B cell (primary cell): ENCODE results near the gene TULP1. TPM values are rescaled to one million over a fixed set of nuclear protein-coding genes. Genes with fewer than 3 reads are reported as not detected.

Experiments used
- ATAC-seq: fragments of 200-7000 bp; cut with Tn5 transposase; one replicate; pipeline ENCODE4 v1.10.0; 2021; ENCODE audit warnings: low read depth, mild to moderate bottlenecking, moderate number of reproducible peaks, moderate library complexity
- CTCF ChIA-PET: fragments of 350-600 bp; sonication (Branson Sonifier 250); formaldehyde crosslinking; loops from one replicate; lab custom pipeline; 2021; ENCODE audit warnings: antibody characterized with exemption, inconsistent platforms; lab: Charles Lee
- POLR2A ChIA-PET: fragments of 350-600 bp; sonication (Branson Sonifier 250); formaldehyde crosslinking; loops from one replicate; lab custom pipeline; 2021; ENCODE audit warnings: antibody characterized with exemption; lab: Charles Lee
- DNase-seq: peaks from one replicate; pipeline ENCODE4 v3.0.0; 2013
- H2AFZ ChIP-seq: 2 replicates; pipeline ENCODE4 v1.6.1; 2012; ENCODE audit warnings: mild to moderate bottlenecking, low read depth, low read length; ENCODE audit not compliant: insufficient read depth, poor library complexity, severe bottlenecking
- H3K27ac ChIP-seq, 2 donors: 1 replicate in 1 of 2; 2 replicates in 1 of 2; pipeline ENCODE4 v1.5.1; 2012 to 2013; ENCODE audit warnings: low read length in 2 of 2, mild to moderate bottlenecking in 2 of 2, moderate library complexity in 1 of 2
- H3K27me3 ChIP-seq, 4 experiments: fragments of 200-600 bp in 1 of 4; sonication (generic) in 1 of 4; replicated peaks in 1 of 4; 1 replicate in 2 of 4; 2 replicates in 2 of 4; pipeline versions ENCODE4 v1.6.1 to v1.7.0; 2013 to 2016; ENCODE audit warnings: low read length in 3 of 4, mild to moderate bottlenecking in 2 of 4, mixed read lengths in 1 of 4, moderate library complexity in 1 of 4; ENCODE audit not compliant: insufficient read depth in 4 of 4, control insufficient read depth in 3 of 4; ENCODE audit errors: control extremely low read depth in 1 of 4
- H3K36me3 ChIP-seq, 2 experiments: replicated peaks in 1 of 2; 1 replicate in 1 of 2; 2 replicates in 1 of 2; pipeline versions ENCODE4 v1.6.1 to v1.7.1; 2013; ENCODE audit warnings: low read length in 1 of 2; ENCODE audit not compliant: insufficient read depth in 2 of 2, control insufficient read depth in 1 of 2; ENCODE audit errors: control extremely low read depth in 1 of 2, extremely low read depth in 1 of 2
- H3K4me1 ChIP-seq, 2 donors: fragments of 200-600 bp in 1 of 2; sonication (generic) in 1 of 2; 1 replicate in 1 of 2; 2 replicates in 1 of 2; pipeline versions ENCODE4 v1.5.1 to v1.6.1; 2013 to 2017; ENCODE audit warnings: low read length in 2 of 2; ENCODE audit not compliant: control insufficient read depth in 2 of 2, insufficient read depth in 2 of 2
- H3K4me2 ChIP-seq: replicated peaks from 2 replicates; pipeline ENCODE3; 2012; ENCODE audit warnings: mild to moderate bottlenecking, low read depth, low read length; ENCODE audit not compliant: poor library complexity, severe bottlenecking
- H3K4me3 ChIP-seq, 5 experiments: fragments of 200-600 bp in 1 of 5; sonication (generic) in 1 of 5; 1 replicate in 3 of 5; 2 replicates in 2 of 5; pipeline versions ENCODE4 v1.5.1 to v1.7.0; 2011 to 2016; ENCODE audit warnings: low read length in 4 of 5, mild to moderate bottlenecking in 4 of 5, low read depth in 2 of 5, control low read depth in 1 of 5, moderate library complexity in 1 of 5; ENCODE audit not compliant: insufficient read depth in 1 of 5; ENCODE audit errors: control extremely low read depth in 1 of 5, extremely low read depth in 1 of 5
- H3K79me2 ChIP-seq: fragments of 200-600 bp; sonication (generic); one replicate; pipeline ENCODE4 v1.6.0; 2016; ENCODE audit warnings: low read length; ENCODE audit not compliant: control insufficient read depth, insufficient read depth
- H3K9ac ChIP-seq: fragments of 200-600 bp; sonication (generic); 2 replicates; pipeline ENCODE4 v1.6.1; 2017; ENCODE audit warnings: mild to moderate bottlenecking, low read length, moderate library complexity
- H3K9me3 ChIP-seq, 3 donors: one replicate each; pipeline versions ENCODE4 v1.6.1 to v1.7.1; 2013; ENCODE audit warnings: low read length in 2 of 3; ENCODE audit not compliant: control insufficient read depth in 2 of 3, insufficient read depth in 1 of 3; ENCODE audit errors: control extremely low read depth in 1 of 3
- H4K20me1 ChIP-seq: 2 replicates; pipeline ENCODE4 v1.6.0; 2012; ENCODE audit warnings: mild to moderate bottlenecking, low read length; ENCODE audit not compliant: insufficient read depth, control insufficient read depth, poor library complexity, severe bottlenecking
- H3K27ac Mint-ChIP-seq: one replicate; pipeline ENCODE4 v1.8.0; 2021; ENCODE audit warnings: mixed read lengths
- H3K27me3 Mint-ChIP-seq: one replicate; pipeline ENCODE4 v1.8.0; 2021; ENCODE audit warnings: mixed read lengths
- H3K4me1 Mint-ChIP-seq: one replicate; pipeline ENCODE4 v1.8.0; 2021; ENCODE audit warnings: mixed read lengths
- H3K4me3 Mint-ChIP-seq: one replicate; pipeline ENCODE4 v1.8.0; 2021; ENCODE audit warnings: mixed read lengths
- H3K9me3 Mint-ChIP-seq: one replicate; pipeline ENCODE4 v1.8.0; 2022; ENCODE audit warnings: mixed read lengths; ENCODE audit not compliant: insufficient read depth
- EZH2 ChIP-seq: IDR thresholded peaks from 2 replicates; pipeline ENCODE4 v1.6.1; 2012; ENCODE audit warnings: borderline replicate concordance, low read depth, mild to moderate bottlenecking, moderate library complexity, low read length; ENCODE audit not compliant: insufficient read depth, poor library complexity, severe bottlenecking
- WGBS: methylation state at CpG from one replicate; pipeline ENCODE4 v1.1.5; 2013; ENCODE audit warnings: missing lambda C conversion rate; ENCODE audit not compliant: insufficient coverage; 5-methylcytosine and 5-hydroxymethylcytosine counted together
- intact Hi-C: fragments of 100-400 bp; cut with micrococcal nuclease; formaldehyde crosslinking; loops from one replicate; pipeline ENCODE4 v1.10.0; 2022
- polyA plus RNA-seq: library from polyadenylated mRNA; depleted of rRNA; stranded (reverse); fragments of >200 nt; gene quantifications from 2 replicates; pipeline ENCODE4 v1.2.3, GENCODE V29; 2012
- total RNA-seq, 2 donors: library from RNA; stranded (reverse); fragments of 120-200 nt in 1 of 2; gene quantifications; 1 replicate in 1 of 2; 2 replicates in 1 of 2; pipeline versions ENCODE4 v1.2.3 to v1.2.4, GENCODE V29; 2013 to 2022
- TF ChIP-seq, protein P1 (sequence below): fragments of 200-600 bp; IDR thresholded peaks from one replicate; pipeline ENCODE4 v1.8.0; 2022; ENCODE audit warnings: antibody characterized with exemption, mild to moderate bottlenecking

TULP1 gene
- total and polyA plus RNA-seq, 2 donors (not counting 1 experiment from before 2014, with no cell fraction given), result not detected

DNA sequence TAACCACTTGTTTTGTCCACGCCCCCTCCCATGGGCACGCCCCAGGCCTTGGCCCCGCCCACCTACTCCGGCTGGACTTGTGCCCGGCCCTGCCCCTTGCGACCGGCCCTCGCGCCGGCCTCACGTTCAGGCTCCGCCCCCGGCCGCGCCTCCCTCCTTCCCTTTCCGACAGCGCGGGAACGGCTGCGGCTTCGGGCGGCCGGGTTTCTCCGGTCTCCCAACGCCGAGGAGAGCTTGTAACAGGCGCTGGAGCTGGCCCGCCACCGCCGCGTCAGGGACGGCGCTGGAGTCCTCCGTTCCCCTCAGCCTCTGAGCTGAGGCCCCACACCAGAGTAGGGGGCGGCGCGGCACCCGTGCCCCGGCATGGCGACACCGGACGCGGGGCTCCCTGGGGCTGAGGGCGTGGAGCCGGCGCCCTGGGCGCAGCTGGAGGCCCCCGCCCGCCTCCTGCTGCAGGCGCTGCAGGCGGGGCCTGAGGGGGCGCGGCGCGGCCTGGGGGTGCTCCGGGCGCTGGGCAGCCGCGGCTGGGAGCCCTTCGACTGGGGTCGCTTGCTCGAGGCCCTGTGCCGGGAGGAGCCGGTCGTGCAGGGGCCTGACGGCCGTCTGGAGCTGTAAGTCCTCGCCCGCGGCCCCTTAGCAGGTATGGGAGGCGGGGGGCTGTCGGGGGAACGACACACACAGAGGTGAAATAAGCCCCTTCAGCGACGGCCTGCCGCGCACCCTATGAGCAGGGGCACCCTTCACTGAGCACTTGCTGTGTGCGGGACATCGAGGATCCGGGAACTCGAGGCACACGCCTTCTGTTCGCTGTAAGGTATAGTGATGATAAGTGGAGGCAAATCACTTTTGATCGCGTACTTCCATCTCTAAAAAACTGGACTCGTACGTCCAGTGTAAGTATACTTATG, 60.3 kb downstream of the TULP1 start, which contains the start of gene FANCE:
Gene FANCE (plus strand): TSS at position 156 of the 908 bp plus-strand sequence. CDS start 208 bp downstream, at position 364.
- ChIA-PET POLR2A (interaction anchor here (0.5 to 2.3 kb wide), 6 partner anchors 12 to 193 kb away, joined by 3 to 7 read pairs (median 4); partner anchors contain the start of genes RPL10A and ZNF76), CTCF (interaction anchor here (0.9 to 11.4 kb wide), 12 partner anchors 16 to 158 kb away, joined by 3 to 205 read pairs (median 7); partner anchors contain the start of genes DEF6, PPARD and RPL10A)
- Histone ChIP-seq H3K36me3 (peaks cover 0 to 5% of the 10 kb centered on the region in 2 experiments), H2AFZ (peak within 1 kb of the TSS; percentile 86), H3K27ac (peak within 1 kb of the TSS; percentile 23 to 25), H3K79me2 (peaks cover 4% of the 10 kb centered on the region), H3K9me3 (no peaks in the 10 kb centered on the region), H3K9ac (peak within 1 kb of the TSS; percentile 88), H3K4me2 (peak within 1 kb of the TSS; percentile 96), H3K4me3 (peak within 1 kb of the TSS; percentile 70 to 89 (median 79)), H4K20me1 (peaks cover 8% of the 10 kb centered on the region), H3K27me3 (no peaks in the 10 kb centered on the region), H3K4me1 (peaks cover 14 to 21% of the 10 kb centered on the region in 2 donors)
- WGBS, result under 1% methylated on average over 80 of the region's 87 CpGs
- intact Hi-C loops, result loop anchor here (1.0 to 5.0 kb wide), 5 partner anchors 16 to 575 kb away; partner anchors contain the start of genes ARMC12, MAPK14, RPL10A and TEAD3
- peak within 1 kb of the TSS; percentile 63 for H3K27ac Mint-ChIP-seq
- DNase-seq, result peak; percentile 90
- H3K4me3 Mint-ChIP-seq, result peak within 1 kb of the TSS; percentile 86
- H3K27me3 Mint-ChIP-seq, result no peaks in the 10 kb centered on the region
- H3K9me3 Mint-ChIP-seq, result no peaks in the 10 kb centered on the region
- TF ChIP-seq, protein P1, sequence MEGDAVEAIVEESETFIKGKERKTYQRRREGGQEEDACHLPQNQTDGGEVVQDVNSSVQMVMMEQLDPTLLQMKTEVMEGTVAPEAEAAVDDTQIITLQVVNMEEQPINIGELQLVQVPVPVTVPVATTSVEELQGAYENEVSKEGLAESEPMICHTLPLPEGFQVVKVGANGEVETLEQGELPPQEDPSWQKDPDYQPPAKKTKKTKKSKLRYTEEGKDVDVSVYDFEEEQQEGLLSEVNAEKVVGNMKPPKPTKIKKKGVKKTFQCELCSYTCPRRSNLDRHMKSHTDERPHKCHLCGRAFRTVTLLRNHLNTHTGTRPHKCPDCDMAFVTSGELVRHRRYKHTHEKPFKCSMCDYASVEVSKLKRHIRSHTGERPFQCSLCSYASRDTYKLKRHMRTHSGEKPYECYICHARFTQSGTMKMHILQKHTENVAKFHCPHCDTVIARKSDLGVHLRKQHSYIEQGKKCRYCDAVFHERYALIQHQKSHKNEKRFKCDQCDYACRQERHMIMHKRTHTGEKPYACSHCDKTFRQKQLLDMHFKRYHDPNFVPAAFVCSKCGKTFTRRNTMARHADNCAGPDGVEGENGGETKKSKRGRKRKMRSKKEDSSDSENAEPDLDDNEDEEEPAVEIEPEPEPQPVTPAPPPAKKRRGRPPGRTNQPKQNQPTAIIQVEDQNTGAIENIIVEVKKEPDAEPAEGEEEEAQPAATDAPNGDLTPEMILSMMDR, result no peak
- TF ChIP-seq EZH2, result no peak
- H3K4me1 Mint-ChIP-seq, result peaks cover 33% of the 10 kb centered on the region
- ATAC-seq, result peak; percentile 92
